IPS DF 4.7 (cell line): ENCODE results near the gene BANP.
"Not testable (repeated sequence)": the region's sequence is repeated elsewhere in the genome, so short reads cannot be mapped to it uniquely, and the experiment has no call there.

Source experiments
- DNase-seq: peaks from one replicate; pipeline ENCODE4 v3.0.0-alpha.2; 2013; ENCODE audit warnings: low spot score; ENCODE audit errors: extremely low read depth

The BANP gene

DNA sequence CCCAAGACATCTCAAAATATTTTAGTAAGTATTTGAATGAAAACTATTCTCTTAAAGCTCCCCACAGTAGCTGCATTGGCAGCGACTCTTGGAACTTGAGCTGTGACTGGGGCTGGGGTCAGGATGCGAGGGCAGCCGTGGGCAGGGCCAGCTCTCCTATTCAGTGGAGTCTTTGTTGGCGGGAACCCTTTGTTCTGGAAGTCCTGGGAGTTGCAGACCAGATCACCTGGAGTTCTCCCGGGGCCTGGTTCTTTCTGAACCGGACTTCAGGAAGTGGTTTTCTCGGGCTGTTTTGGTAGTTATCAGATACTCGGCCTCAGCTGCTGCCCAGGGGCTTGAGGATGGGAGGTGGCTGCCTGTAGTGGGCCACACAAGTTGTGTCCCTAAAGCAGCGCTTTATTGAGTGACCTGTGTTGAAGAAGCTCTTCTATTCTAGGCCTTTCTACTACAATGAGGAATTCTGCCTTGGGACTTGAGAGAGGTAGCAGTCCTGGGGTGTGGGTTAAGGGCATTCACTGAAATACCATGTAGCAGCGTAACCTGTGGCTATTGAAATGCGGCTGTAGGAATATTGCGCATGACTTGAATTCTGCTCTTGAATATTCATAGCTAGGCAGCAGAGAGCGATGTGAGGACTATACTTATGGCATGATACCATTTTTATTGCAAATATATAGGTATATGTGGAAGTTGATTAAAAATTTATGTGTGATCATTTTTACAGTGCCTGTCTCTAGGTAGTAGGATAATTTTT, 77.1 kb downstream of the BANP start:
- not testable (repeated sequence) for DNase-seq

DNA sequence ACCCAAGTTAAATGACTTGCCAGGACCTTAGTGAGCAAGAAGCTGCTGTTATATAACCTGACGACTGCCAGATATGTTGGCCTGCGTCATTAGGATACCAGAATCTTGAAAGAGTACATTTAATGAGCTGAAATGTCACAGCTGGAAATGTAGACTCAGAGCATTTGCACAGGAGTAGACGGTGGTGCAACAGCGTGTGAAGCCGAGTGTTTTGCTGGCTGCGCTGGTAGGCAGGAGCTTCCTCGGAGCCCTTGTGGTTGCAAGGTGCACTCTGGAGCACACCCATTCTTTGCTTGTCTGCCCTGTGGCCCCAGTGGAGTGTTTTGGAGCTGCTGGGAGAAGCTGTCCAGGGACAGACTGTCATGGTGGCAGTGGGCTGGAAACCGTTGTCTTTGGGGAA, 79.3 kb downstream of the BANP start:
- DNase-seq = no peak

DNA sequence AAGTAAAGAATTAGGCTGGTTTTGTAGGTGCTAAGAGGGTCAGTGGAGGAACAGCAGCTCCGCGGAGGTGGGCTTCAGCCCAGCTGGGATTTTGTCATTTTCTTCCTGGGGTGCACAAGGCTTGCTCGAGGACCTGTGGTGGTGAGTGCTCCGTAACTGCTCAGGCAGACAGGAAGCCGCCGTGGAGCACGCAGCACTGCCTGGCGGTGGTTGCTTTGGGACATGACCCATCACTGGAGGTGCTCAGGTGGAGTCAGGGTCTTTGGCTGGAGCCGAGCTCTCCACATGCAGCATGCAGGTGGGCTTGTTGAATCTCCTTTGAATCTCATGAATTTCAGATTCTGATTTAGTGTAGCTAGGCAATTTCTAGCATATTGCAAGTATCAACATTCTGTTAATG, 79.7 kb downstream of the BANP start:
- DNase-seq = not testable (repeated sequence)

DNA sequence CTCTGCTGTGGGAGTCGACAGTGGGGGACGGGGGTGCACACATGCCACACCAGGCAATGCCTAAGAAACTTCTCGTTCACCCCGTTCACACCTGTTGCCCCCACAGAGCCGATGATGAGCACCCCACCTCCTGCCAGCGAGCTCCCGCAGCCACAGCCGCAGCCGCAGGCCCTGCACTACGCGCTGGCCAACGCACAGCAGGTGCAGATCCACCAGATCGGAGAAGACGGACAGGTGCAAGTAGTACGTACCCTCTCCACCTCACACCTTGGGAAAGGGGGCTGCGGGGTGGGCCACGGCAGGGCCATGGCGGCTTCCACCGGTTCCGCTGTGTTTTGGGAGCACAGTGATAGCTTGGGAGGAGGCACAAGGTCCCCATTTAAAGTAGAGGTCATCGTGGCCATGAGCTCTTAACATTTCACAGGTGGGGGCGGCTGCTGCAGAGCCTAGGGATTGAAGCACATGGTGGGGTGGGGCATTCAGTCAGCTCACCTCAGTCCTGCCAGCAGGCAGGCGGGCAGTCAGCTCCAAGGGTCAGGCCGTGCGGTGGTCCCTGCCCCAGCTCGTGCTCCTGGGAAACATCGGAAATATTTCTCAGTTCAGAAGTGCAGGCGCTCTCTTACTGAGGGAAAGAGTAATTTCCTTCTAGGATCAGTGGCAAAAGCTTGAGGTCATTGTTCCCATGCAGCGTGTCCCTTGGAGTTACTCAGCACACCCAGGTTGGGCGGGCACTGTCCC, 81.9 kb downstream of the BANP start:
- not testable (repeated sequence) for DNase-seq

DNA sequence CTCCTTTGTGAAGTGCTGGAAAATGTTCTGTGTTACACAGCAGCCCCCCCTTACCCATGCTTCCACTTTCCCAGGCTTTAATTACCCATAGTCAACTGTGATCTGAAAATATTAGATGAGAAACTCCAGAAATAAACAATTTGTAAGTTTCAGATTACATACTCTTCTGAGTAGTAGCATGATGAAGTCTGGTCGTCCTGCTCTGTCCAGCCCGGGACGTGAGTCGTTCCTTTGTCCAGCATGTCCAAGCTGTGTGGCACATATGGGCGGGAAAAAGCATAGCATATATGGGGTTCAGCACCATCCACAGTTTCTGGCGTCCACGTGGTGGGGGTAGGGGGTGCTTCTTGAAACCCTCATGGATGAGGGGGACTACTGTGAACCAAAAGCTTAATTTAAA, 83.5 kb downstream of the BANP start:
- no peak for DNase-seq

DNA sequence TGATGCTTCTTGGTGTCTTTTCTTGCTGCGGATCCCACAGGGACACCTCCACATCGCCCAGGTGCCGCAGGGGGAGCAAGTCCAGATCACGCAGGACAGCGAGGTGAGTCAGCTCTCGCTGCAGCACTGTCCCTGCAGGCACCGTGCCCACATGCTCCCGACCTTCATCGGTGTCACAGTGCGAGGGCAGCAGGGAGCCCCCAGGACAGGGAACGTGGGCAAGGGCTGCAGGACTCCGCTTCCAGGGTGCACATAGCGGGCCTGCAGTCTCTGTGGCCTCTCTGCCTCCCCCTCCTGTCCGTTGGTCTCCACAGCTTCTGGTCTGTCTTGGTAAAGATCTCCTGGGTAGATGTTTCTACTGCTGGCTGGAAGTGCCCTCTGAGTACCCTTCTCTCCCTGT, 84.1 kb downstream of the BANP start:
- DNase-seq = no peak

DNA sequence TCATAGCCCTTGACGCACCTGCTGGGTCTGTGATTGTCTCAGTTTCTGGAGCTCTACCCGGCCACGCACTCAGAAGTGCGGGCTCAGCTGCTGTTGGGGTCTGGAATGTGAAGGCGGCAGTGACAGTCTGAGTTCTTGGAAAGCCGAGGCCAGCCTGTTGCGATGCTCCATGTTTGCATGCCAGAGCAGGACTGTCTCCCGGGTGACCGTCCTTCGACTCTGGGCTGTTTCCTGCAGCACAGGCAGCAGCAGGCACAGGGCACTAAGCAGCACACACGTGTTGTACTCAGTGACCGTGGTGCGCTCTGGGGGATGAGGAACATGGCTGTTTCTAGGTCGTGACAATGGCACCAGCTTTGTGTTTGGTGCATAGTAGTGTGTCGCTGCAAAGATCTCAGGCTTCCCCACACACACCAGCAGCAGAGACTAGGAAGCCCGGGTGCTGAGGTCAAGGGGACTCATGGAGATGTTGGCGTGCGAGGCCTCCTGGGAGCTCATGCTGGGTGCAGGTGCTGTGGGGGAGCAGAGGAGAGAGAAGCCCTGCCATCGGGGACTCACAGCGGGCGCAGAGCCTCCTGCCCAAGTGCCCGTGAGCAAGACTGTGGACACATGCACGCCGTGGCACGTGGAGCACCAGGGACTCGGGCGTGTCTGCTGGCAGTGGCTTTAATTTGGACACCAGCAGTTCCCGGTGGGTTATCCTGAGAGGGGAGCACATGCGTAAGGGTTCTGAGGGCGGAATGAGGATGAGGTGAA, 84.8 kb downstream of the BANP start:
- not testable (repeated sequence) for DNase-seq

DNA sequence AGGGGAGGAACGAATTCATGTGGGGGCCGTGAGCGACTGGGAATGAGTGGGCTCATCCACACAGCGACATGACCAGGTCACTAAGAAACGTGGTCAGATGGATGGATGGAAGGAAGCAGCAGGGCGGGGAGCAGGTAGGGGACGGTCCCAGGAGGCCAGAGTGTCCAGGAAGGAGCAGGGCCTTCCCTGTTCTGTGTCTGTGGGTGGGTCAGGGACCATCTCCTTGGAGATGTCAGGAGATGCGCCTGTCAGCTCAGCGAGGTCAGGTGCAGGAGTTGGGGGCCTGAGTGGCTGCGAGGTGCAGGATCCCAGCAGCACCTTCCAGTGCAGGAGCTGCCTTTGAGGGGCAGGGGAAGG, 85.4 kb downstream of the BANP start:
- not testable (repeated sequence) for DNase-seq

DNA sequence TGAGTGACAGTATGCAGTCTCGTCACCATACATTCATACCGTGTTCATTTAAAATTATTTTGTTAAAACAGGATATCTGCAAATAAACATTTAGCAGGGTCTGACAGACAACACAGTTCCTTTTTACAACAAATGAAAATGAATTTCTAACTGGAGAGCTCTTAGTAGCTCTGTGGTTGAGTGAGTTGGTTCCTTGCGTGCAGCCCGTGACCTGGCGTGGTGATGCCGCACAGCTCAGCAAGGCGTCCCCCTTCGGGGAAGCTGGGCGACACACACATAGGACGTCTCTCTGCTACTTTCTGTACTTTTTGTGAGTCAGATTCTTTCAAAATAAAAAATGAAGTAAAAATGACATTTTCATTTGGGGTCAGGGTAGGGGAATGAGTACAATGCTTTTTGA, 86.1 kb downstream of the BANP start:
- not testable (repeated sequence) for DNase-seq

DNA sequence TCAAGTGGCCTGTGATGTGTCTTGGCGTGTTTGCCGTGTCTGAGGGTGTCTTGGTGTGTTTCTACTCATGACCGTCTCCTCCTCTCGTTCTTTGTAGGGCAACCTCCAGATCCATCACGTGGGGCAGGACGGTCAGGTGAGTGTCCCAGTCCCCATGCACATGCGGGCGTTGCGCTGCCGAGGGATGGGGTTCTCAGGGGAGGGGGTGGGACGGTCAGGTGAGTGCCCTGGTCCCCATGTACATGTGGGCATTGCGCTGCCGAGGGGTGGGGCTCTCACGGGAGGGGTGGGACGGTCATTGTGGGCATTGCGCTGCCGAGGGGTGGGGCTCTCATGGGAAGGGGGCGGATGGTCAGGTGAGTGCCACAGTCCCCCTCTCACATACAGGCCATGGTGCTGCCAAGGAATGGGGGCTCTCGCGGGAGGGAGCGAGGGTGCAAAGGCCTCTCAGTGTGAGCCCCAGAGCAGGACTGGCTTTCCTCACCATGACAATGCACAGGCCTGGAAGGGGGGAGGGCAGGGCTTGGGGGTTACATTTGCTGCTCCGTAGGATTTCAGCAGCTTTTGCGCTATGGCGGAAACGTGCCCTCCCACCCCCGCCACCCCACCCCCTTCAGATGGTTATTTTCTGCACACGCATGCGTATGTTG, 86.8 kb downstream of the BANP start:
- not testable (repeated sequence) for DNase-seq

DNA sequence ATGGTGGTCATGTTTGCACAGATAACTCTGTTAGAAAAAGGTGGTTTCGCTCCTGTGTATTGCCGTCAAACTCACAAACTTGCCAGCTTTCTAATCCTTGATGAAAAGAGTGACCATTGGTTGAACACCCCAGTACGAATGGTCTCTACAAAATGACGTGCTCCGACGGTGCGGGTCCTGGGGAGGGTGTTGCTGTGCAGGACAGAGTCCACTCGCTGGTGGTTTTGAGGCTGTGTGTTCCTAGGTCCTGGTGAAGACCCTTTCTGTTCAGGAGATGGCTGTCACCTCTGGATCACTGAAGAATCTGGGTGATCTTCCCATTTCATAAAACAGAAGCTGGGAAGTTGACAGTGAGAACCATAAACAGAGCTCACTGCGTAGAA, 87.3 kb downstream of the BANP start:
- not testable (repeated sequence) for DNase-seq

DNA sequence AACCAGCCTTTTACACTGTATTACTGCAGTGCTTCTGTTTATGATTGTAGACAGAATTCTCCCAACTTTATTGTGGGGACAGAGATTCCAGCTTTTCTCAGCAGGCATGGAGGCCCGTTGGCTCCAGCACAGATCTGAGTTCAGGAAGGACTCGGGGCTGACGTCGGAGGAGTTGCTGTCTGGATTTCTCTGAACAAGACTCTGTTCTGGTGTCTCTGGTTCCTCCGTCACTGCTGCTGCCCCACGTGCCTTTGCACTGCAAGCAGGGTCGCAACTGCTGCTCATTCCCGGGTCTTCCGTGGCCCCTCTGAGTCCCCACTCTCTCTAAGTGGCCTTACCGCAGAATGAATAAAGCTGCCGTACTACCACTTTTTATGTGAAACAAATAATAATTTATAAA, 88.4 kb downstream of the BANP start:
- no peak for DNase-seq

DNA sequence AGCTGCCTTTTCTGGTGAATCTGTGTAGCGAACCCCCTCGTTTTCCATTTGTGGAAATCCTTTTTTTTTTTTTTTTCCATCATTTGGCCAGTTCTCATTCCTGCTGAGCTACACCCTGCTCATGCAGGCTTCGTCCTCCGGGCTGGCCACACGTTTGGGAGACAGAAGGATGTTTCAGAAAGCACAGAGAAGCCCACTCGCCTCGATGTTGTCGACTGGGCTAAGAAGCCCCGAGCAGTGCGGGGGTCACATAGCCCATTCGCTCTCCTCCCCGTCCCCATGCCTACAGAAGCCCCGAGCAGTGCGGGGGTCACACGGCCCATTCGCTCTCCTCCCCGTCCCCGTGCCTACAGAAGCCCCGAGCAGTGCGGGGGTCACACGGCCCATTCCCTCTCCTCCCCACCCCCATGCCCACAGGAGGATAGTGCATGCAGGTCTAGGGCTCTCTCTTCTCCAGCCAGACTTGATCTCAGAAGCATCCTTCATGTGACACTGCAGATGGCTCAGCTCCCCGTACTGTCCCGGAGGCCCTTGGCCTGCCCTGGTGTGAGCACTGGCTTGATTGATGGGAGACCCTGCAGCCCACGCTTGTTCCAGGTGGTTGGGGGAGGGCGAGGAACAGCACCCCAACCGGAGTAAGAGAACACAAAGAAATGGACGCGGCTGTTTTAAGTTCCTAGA, 89.1 kb downstream of the BANP start:
- not testable (repeated sequence) for DNase-seq

DNA sequence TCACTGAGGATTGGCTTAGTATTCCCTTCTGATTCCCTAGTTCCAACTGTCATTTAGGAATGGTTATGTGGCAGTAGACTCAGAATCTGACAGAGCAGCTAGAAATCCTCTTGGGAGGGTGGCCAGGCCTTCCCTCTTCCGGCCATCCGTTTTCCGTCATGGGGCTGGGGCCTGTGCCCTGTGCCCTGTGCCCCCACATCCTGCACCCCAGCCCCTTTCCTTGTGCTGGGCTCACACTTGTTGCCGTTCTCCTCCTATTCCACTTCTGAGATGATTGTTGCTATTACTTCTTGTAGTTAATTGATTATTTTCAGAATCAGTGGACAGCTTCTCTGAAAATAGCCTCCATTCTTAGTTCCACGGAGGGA, 89.6 kb downstream of the BANP start:
- DNase-seq = not testable (repeated sequence)

DNA sequence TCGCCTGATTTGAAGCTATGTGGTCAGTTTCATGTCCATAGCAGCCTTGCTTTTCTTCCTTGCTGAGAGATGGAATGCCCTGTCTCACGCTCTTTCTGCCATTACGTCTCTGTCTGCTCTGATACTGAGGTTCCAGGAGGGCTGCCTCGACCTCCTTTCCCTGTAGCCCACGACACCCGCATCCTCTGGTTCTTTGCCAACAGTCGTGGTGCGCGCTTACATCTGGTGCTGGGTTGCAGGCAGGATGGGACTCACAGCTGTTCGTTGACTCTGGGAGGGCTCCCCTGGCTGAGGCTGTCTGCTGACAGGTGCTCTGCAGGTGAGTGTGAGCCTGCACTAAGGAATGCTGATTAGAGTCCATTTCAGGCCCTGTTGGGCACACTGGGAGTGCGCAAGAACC, 90.3 kb downstream of the BANP start:
- not testable (repeated sequence) for DNase-seq

DNA sequence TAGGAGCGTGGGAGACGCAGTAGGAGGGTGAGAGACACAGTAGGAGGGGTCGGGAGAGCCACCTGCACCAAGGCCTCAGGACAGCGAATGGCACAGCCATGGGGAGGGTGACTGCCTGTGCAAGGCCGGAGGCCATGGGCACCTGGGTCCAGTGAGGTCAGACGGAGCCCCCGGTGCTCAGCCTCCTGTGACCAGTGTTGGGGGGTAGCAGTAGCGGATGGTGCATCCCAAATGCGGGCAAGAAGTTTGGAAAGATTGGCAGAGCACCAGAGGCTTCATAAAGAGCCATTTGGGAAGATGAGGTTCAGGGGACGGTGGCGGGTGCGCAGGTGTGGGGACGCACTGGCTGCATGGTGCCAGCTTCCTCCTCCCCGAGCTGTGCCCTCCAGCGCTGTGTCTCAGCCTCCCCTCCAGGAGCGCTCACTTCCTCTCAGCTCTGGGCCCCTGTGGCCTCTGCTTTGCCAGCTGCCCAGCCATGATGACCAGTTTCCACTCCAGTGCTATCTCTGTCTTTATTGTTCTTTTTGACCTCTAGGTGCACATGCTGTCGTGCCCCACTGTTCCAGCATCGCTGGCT, 90.8 kb downstream of the BANP start:
- DNase-seq = not testable (repeated sequence)

DNA sequence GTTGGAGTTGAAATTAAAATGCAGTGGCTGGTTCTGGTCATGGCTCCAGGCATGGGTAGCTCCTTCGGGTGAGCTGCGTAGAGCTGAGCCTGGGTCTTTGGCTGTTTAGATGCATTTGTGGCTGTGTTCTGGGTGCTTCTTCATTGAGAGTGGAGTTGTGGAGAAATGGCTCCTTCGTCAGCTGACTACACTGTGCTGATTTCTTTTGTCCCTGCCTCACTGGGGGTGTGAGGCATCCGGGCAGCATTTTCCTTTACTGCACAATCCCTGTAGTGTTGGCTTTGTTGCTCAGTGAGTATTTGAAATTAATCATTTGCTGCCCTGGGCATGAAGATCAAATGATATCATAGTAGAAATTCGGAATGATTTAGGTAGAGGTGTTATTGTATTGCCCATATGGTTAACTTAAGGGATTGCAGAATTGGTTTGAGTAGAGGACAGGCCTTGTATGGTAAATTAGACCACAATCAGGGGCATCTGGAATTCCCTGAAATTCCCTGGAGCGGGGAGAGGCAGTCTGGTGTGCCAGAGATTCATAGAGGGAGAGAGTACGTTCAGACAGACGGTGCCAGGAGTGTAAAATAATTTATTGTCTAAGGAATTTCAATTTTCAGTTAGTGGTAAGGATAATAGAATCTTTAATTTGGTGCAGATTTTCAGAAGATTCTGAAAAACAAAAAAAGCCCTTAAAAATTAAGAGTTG, 92.1 kb downstream of the BANP start:
- not testable (repeated sequence) for DNase-seq

DNA sequence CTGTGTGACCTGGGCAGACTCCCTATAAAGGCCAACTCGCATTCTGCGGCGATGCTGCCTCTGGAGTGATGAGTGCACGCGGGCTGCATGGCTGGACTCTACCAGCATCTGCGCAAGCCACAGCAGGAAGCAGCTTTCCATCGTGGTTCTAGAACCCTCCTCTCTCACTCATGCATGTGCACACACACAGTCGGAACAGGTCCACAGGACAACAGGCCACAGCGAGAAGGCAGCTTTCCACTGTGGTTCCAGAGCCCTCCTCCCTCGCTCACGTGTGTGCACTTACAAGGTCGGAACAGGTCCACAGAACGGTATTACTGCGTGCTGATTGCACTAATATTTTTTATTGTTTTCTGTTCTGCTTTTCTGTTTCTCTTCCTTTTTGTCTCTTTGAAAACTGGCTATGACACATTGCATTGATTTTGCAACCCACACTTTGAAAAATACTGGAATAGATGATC, 92.9 kb downstream of the BANP start:
- not testable (repeated sequence) for DNase-seq

DNA sequence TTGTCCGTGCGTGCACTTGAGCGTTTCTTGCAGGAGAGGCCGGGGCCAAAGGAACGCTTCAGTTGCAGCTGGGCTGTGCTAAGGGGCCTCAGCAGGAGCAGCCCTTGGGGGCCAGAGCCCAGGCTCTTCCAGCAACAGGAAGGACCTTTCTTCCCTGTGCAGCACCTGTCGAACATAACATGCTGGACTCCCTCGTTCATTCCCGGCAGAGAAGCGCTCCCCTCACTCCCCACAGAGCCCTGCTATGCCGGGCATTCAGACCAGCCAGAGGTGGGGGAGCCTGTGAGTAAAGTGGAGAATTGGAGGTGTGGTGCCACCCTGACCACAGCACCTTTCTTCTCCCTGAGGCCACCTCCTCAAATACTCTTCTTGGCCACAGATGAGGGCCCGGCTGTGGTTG, 94.1 kb downstream of the BANP start:
- DNase-seq = not testable (repeated sequence)

DNA sequence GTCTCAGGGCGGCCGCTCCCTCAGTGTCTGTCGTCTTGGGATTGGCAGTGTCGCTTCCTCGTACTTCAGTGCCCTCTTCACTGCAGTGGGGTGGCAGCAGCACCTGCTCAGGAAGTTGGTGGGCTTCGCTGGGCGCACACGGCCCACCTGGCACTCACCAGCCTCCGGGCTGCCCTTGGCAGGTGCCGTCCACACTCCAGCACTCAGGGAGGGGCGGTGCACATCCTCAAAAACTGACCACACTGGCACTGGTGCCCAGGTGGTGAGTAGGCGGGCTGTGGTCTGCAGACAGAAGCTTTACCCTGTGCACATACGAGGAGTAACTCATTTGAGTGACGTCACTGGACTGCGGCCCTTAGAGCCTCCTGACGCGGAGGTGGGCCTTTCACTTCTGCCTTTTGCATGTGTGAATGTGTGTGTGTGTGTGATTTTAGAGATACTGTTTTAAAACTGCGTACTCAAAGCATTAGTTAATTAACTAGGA, 94.6 kb downstream of the BANP start:
- DNase-seq = no peak
